BE2C (cell line): ENCODE measurements around the gene PPFIA1.

ENCODE experiments used
- DNase-seq: peaks from one replicate; pipeline ENCODE4 v3.0.0-alpha.2; 2020
- H3K27me3 ChIP-seq: fragments of 250-450 bp; sonication (Bioruptor Pico); 2 replicates; pipeline ENCODE4 v1.5.1; 2020; ENCODE audit warnings: mild to moderate bottlenecking
- H3K36me3 ChIP-seq: fragments of 250-450 bp; sonication (Bioruptor Pico); 2 replicates; pipeline ENCODE4 v1.5.1; 2020; ENCODE audit warnings: mild to moderate bottlenecking
- H3K4me1 ChIP-seq: fragments of 250-450 bp; sonication (Bioruptor Pico); 2 replicates; pipeline ENCODE4 v1.5.1; 2020
- H3K4me3 ChIP-seq: 2 replicates; pipeline ENCODE4 v1.5.1; 2011; ENCODE audit warnings: low read depth, low read length
- H3K9me3 ChIP-seq: fragments of 250-450 bp; sonication (Bioruptor Pico); 2 replicates; pipeline ENCODE4 v1.5.1; 2020
- CTCF ChIP-seq: IDR thresholded peaks from 2 replicates; pipeline ENCODE4 v1.5.1; 2012; ENCODE audit warnings: mild to moderate bottlenecking, low read depth, low read length

Gene PPFIA1

GRCh38 chr11:70419307-70420007, 149.0 kb downstream of the PPFIA1 start:
- Histone ChIP-seq H3K27me3 (no peaks in the 10 kb centered on the region), H3K36me3 (peaks cover 84% of the 10 kb centered on the region), H3K4me1 (no peaks in the 10 kb centered on the region), H3K9me3 (no peaks in the 10 kb centered on the region), H3K4me3 (no peak overlapping the region)
- no peak for DNase-seq
- no peak for TF ChIP-seq CTCF

- H3K4me1 ChIP-seq, result no peaks in the 10 kb centered on the region
- no peaks in the 10 kb centered on the region for H3K9me3 ChIP-seq
- TF ChIP-seq CTCF, result no peak
- peaks cover 81% of the 10 kb centered on the region for H3K36me3 ChIP-seq
- no peaks in the 10 kb centered on the region for H3K27me3 ChIP-seq
- H3K4me3 ChIP-seq, result no peak overlapping the region
- no peak for DNase-seq
Measured at GRCh38 chr11:70420008-70420464, 149.5 kb downstream of the PPFIA1 start.

GRCh38 chr11:70420496-70420895, 150.0 kb downstream of the PPFIA1 start:
- peaks cover 80% of the 10 kb centered on the region for H3K36me3 ChIP-seq
- no peaks in the 10 kb centered on the region for H3K9me3 ChIP-seq
- H3K4me1 ChIP-seq, result no peaks in the 10 kb centered on the region

GRCh38 chr11:70421123-70421522, 150.6 kb downstream of the PPFIA1 start:
- Histone ChIP-seq H3K4me1 (no peaks in the 10 kb centered on the region), H3K27me3 (no peaks in the 10 kb centered on the region), H3K4me3 (no peak overlapping the region), H3K9me3 (no peaks in the 10 kb centered on the region), H3K36me3 (peaks cover 79% of the 10 kb centered on the region)
- no peak for DNase-seq
- TF ChIP-seq CTCF, result no peak

More at GRCh38 chr11:70420496-70420895, 150.0 kb downstream of the PPFIA1 start:
- DNase-seq, result no peak
- Histone ChIP-seq H3K4me3 (no peak overlapping the region), H3K27me3 (no peaks in the 10 kb centered on the region)
- no peak for TF ChIP-seq CTCF

GRCh38 chr11:70422692-70423522, 152.4 kb downstream of the PPFIA1 start:
- no peak overlapping the region for H3K4me3 ChIP-seq
- no peak for DNase-seq
- H3K9me3 ChIP-seq, result no peaks in the 10 kb centered on the region
- H3K27me3 ChIP-seq, result no peaks in the 10 kb centered on the region
- peaks cover 75% of the 10 kb centered on the region for H3K36me3 ChIP-seq
- H3K4me1 ChIP-seq, result no peaks in the 10 kb centered on the region
- no peak for TF ChIP-seq CTCF
